Large intestine (tissue), 3 donors: ENCODE results near the gene SP4. TPM values are rescaled to one million over a fixed set of nuclear protein-coding genes. Genes with fewer than 3 reads are reported as not detected.

Experiments used
- DNase-seq, 2 donors: peaks; one replicate each; pipeline versions ENCODE4 v3.0.0 to v3.0.0-alpha.2; 2013
- H3K27ac ChIP-seq: one replicate; pipeline ENCODE4 v1.5.1; 2013; ENCODE audit warnings: low read length
- H3K27me3 ChIP-seq: 2 replicates; pipeline ENCODE4 v1.6.1; 2013; ENCODE audit warnings: low read length; ENCODE audit not compliant: control insufficient read depth, insufficient read depth
- H3K36me3 ChIP-seq: 2 replicates; pipeline ENCODE4 v1.6.1; 2013; ENCODE audit warnings: low read length; ENCODE audit not compliant: control insufficient read depth, insufficient read depth
- H3K4me1 ChIP-seq: one replicate; pipeline ENCODE4 v1.6.1; 2013; ENCODE audit warnings: low read length; ENCODE audit not compliant: control insufficient read depth, insufficient read depth
- H3K4me3 ChIP-seq: one replicate; pipeline ENCODE4 v1.5.1; 2013; ENCODE audit warnings: low read length
- H3K9me3 ChIP-seq: one replicate; pipeline ENCODE4 v1.6.1; 2013; ENCODE audit warnings: mild to moderate bottlenecking, low read depth, low read length, moderate library complexity; ENCODE audit not compliant: control insufficient read depth
- WGBS: methylation state at CpG from one replicate; pipeline ENCODE4 v1.1.5; 2013; ENCODE audit warnings: low lambda C conversion rate; ENCODE audit not compliant: insufficient coverage; 5-methylcytosine and 5-hydroxymethylcytosine counted together
- polyA plus RNA-seq: library from polyadenylated mRNA; unstranded; fragments of 120-200 nt; gene quantifications from one replicate; pipeline ENCODE4 v1.2.1, GENCODE V29; 2013

The SP4 gene
- polyA plus RNA-seq, 1 donor: 5.0 TPM

DNA sequence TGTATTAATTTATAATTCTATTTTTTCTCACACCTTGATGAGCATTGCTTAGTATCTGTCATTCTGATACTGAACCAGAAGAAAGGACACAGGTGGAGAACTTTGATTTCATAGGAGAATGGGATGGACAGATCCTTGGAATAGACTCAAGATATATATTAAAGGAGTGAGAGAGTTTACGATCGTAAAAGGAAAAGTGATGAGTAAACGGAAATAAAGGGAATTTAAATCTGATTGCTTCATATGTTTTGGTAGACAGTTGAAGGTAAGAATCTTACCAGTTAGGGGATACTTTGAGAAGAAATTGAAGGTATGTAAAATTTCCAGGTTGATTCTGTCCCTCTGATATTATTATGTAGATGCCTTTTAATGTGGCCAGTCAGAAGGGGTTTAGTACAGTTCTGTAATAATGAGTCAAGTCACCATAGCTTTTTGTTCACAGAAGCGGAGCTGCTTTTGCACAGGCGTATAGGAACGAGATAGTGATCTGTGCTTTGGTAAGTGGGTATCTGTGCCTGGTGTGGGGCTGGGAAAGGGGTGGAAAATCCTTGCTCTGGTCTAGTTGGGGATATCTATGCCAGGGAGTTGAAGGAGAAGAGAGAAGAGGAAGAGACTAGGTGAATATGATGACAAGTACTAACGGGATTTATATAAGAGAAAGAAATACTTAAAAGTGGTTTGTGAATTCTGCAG is 15.4 kb downstream of the SP4 start:
- no peak for DNase-seq

GRCh38 chr7:21448974-21449373 is 21.1 kb downstream of the SP4 start:
- H3K36me3 ChIP-seq: no peaks in the 10 kb centered on the region
- no peaks in the 10 kb centered on the region for H3K9me3 ChIP-seq
- no peaks in the 10 kb centered on the region for H3K27me3 ChIP-seq
- H3K4me1 ChIP-seq: no peaks in the 10 kb centered on the region
- no peak overlapping the region for H3K27ac ChIP-seq
- WGBS: 82% methylated on average over 2 of the region's 6 CpGs
- no peak for DNase-seq
- H3K4me3 ChIP-seq: no peak overlapping the region

More for the DNA sequence above, 15.4 kb downstream of the SP4 start:
- H3K9me3 ChIP-seq: no peaks in the 10 kb centered on the region
- no peak overlapping the region for H3K4me3 ChIP-seq
- no peaks in the 10 kb centered on the region for H3K36me3 ChIP-seq
- no peak overlapping the region for H3K27ac ChIP-seq
- WGBS: 95% methylated on average over 4 of the region's 7 CpGs
- H3K4me1 ChIP-seq: no peaks in the 10 kb centered on the region
- H3K27me3 ChIP-seq: no peaks in the 10 kb centered on the region

DNA sequence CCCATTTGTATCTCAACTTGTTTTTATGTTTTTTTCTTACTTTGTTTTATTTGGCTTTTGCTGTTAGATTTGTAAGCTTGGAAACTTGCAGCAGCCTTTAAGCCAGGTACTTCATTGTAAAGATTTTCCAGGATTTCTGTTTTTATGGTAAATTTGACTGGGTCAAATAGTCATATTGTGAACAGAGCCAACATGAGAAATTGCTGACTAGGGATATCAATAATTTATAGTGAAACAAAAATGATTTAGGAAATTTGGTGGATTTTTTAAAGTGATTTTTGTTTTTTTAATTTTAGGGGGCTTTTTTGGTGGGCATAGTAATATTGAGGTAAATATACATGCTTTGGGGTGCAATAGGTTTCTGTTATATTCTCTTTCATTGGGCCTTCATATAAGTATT is 22.2 kb downstream of the SP4 start:
- Histone ChIP-seq H3K4me3 (no peak overlapping the region), H3K9me3 (no peaks in the 10 kb centered on the region), H3K36me3 (no peaks in the 10 kb centered on the region), H3K27ac (no peak overlapping the region), H3K4me1 (no peaks in the 10 kb centered on the region), H3K27me3 (no peaks in the 10 kb centered on the region)
- DNase-seq: no peak

GRCh38 chr7:21450941-21451340 is 23.1 kb downstream of the SP4 start:
- no peaks in the 10 kb centered on the region for H3K9me3 ChIP-seq
- H3K27ac ChIP-seq: no peak overlapping the region
- peaks cover 2% of the 10 kb centered on the region for H3K36me3 ChIP-seq
- no peaks in the 10 kb centered on the region for H3K4me1 ChIP-seq
- H3K27me3 ChIP-seq: no peaks in the 10 kb centered on the region
- H3K4me3 ChIP-seq: no peak overlapping the region
- WGBS: no CpG with 5 or more reads among the region's 5 CpGs
- no peak for DNase-seq

- no peaks in the 10 kb centered on the region for H3K9me3 ChIP-seq
- peaks cover 8% of the 10 kb centered on the region for H3K36me3 ChIP-seq
- no peak overlapping the region for H3K4me3 ChIP-seq
- no peak for DNase-seq
- no peaks in the 10 kb centered on the region for H3K4me1 ChIP-seq
- no peak overlapping the region for H3K27ac ChIP-seq
- no peaks in the 10 kb centered on the region for H3K27me3 ChIP-seq
Observed at GRCh38 chr7:21454182-21454581, 26.3 kb downstream of the SP4 start.

DNA sequence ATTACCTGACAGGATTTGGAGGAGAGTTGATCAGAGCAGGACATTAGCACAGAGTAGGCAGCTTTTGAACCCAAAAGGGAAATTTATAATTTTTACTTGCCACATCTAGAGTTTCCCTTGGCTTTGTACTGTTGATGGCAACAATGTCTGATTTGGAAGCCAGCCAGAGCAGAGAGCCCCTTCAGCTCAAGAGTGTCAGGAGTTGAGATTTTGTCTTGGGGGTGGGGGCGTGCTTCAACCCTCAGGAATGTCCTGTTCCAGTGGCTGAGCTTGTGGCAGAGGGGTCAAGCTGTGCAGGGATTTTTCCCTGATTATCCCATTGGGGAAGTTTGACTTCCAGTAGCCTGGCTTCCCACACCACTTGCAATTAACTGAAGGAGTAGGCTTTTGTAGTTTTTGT is 27.0 kb downstream of the SP4 start:
- Histone ChIP-seq H3K36me3 (peaks cover 8% of the 10 kb centered on the region), H3K4me1 (no peaks in the 10 kb centered on the region), H3K27me3 (no peaks in the 10 kb centered on the region), H3K9me3 (no peaks in the 10 kb centered on the region), H3K4me3 (no peak overlapping the region), H3K27ac (no peak overlapping the region)
- no CpG with 5 or more reads among the region's 1 CpG for WGBS
- DNase-seq: no peak

DNA sequence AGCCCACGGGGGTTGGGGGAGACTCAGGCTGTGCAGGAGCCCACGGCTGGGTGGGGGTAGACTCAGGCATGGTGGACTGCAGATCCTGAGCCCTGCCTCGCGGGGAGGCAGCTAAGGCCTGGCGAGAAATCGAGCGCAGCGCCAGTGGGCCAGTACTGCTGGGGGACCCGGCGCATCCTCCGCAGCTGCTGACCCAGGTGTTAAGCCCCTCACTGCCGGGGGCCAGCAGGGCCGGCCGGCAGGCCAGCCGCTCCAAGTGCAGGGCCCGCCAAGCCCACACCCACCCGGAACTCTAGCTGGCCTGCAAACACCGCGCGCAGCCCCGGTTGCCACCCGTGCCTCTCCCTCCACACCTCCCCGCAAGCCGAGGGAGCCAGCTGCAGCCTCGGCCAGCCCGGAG is 33.4 kb downstream of the SP4 start:
- Histone ChIP-seq H3K4me1 (no peaks in the 10 kb centered on the region), H3K36me3 (peaks cover 2% of the 10 kb centered on the region), H3K27ac (no peak overlapping the region), H3K27me3 (no peaks in the 10 kb centered on the region), H3K9me3 (peaks cover 7% of the 10 kb centered on the region), H3K4me3 (no peak overlapping the region)
- no CpG with 5 or more reads among the region's 26 CpGs for WGBS
- no peak for DNase-seq

DNA sequence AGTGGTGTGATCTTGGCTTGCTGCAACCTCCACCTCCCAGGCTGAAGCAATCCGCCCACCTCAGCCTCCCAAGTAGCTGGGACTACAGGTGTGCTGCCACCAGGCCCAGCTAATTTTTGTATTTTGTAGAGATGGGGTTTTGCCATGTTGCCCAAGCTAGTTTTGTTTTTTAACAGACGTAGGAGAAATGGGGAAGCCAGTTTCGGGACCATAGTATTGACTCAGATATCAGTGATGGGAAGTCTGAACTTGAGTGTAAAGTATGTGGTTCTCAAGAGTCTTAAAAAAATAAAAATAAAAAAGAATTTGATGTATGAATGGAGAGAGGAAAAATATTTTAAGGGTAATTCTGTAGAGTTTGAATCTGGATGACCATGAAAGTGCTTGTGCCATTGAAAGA is 34.2 kb downstream of the SP4 start:
- Histone ChIP-seq H3K27ac (no peak overlapping the region), H3K4me3 (no peak overlapping the region), H3K4me1 (no peaks in the 10 kb centered on the region), H3K36me3 (no peaks in the 10 kb centered on the region), H3K9me3 (peaks cover 7% of the 10 kb centered on the region), H3K27me3 (no peaks in the 10 kb centered on the region)
- no peak for DNase-seq
- WGBS: 100% methylated on average over 2 of the region's 3 CpGs

DNA sequence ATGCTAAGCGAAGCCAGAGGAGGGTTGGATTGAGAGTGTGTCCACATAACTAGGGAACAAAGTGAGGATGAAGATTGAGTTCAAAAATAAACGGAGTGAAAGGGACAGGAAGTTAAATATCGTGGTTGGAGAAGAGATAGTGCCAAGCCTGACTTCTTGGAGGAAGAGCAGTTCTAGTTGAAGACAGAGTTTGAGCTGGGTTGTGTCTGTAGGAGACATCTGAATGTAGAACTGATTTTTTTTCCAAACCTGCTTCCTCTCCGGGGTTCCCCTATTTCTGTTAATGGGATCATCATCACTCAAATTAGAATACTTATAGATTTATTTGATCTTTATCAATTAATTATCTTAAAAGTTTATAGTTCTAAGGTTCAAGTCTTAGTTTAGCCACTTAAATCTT is 35.6 kb downstream of the SP4 start:
- no peak for DNase-seq

GRCh38 chr7:21468969-21469368 is 41.1 kb downstream of the SP4 start:
- no peak for DNase-seq

More for the DNA sequence above, 35.6 kb downstream of the SP4 start:
- Histone ChIP-seq H3K36me3 (no peaks in the 10 kb centered on the region), H3K9me3 (peaks cover 7% of the 10 kb centered on the region), H3K27ac (no peak overlapping the region), H3K4me3 (no peak overlapping the region), H3K4me1 (no peaks in the 10 kb centered on the region), H3K27me3 (no peaks in the 10 kb centered on the region)
- no CpG with 5 or more reads among the region's 4 CpGs for WGBS

DNA sequence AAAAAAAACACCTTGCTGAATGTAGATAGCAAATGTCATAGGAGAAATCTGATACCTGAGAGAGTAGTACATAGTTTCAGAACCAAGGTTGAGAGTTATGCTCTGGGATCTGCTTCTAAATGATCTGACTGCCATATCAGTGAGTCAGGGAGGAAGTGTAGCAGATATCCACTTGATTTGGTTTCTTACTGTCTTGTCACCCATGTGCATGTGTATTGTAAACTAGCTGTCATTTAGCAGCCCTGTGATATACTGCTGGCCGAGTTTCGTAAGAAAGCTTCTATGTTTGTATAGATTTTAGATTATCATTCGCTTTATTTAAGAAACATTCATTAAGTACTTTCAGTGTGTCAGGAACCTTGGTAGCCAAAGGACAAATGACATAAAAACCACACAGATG is 42.0 kb downstream of the SP4 start:
- no peaks in the 10 kb centered on the region for H3K36me3 ChIP-seq
- no CpG with 5 or more reads among the region's 3 CpGs for WGBS
- no peaks in the 10 kb centered on the region for H3K27me3 ChIP-seq
- no peak for DNase-seq
- no peaks in the 10 kb centered on the region for H3K9me3 ChIP-seq
- H3K27ac ChIP-seq: no peak overlapping the region
- no peaks in the 10 kb centered on the region for H3K4me1 ChIP-seq
- no peak overlapping the region for H3K4me3 ChIP-seq

More at GRCh38 chr7:21468969-21469368, 41.1 kb downstream of the SP4 start:
- Histone ChIP-seq H3K4me3 (no peak overlapping the region), H3K27ac (no peak overlapping the region), H3K4me1 (no peaks in the 10 kb centered on the region), H3K36me3 (no peaks in the 10 kb centered on the region), H3K9me3 (no peaks in the 10 kb centered on the region), H3K27me3 (no peaks in the 10 kb centered on the region)
